ENCODE measurements around the gene ONECUT3. TPM values are rescaled to one million over a fixed set of nuclear protein-coding genes. Genes with fewer than 3 reads are reported as not detected.

The ONECUT3 gene
- total and polyA plus RNA-seq, 2 of the 4 experiments (the other 2 are of a cell fraction) = not detected

GRCh38 chr19:1790054-1790792 lies 36.9 kb downstream of the ONECUT3 start:
- Histone ChIP-seq H3K27me3 (ENCODE audit: control insufficient read depth, insufficient read depth, low read length) (peaks cover 17% of the 10 kb centered on the region; the same call in 1 of the 2 replicates), H2AK5ac (ENCODE audit: low read depth, low read length) (no peak overlapping the region), H3K9me1 (ENCODE audit: insufficient read depth, low read length) (no peaks in the 10 kb centered on the region), H3K4me2 (ENCODE audit: low read depth, low read length) (no peak overlapping the region), H3K36me3 (ENCODE audit: control insufficient read depth, insufficient read depth, low read length) (no peaks in the 10 kb centered on the region), H4K8ac (ENCODE audit: low read depth in 2 of 2, low read length in 2 of 2) (no peak overlapping the region), H3K4me3 (ENCODE audit: insufficient read depth, low read depth, low read length) (no peak overlapping the region), H3K23ac (ENCODE audit: low read depth, low read length) (no peak overlapping the region), H2AK9ac (replicated peaks; ENCODE audit: low read depth, low read length, poor library complexity) (no peak overlapping the region), H3K79me1 (ENCODE audit: low read depth in 1 of 2, low read length in 2 of 2) (no peaks in the 10 kb centered on the region), H4K91ac (ENCODE audit: insufficient read depth, low read depth, low read length) (no peak overlapping the region), H2AFZ (replicated peaks; ENCODE audit: low read length, poor library complexity) (no peak overlapping the region), H4K20me1 (ENCODE audit: insufficient read depth, low read length) (no peaks in the 10 kb centered on the region), H2BK5ac (ENCODE audit: low read depth, low read length, poor library complexity, severe bottlenecking) (no peak overlapping the region), H3K4me1 (ENCODE audit: control insufficient read depth, insufficient read depth, low read length) (no peaks in the 10 kb centered on the region), H3K14ac (replicated peaks; ENCODE audit: low read depth, low read length) (no peak overlapping the region), H3K9me3 (ENCODE audit: control insufficient read depth, insufficient read depth, low read length) (peaks cover 3% of the 10 kb centered on the region; the same call in 1 of the 2 replicates), H2BK15ac (ENCODE audit: low read depth, low read length) (no peak overlapping the region), H2BK120ac (ENCODE audit: low read depth, low read length) (no peak overlapping the region), H3K18ac (ENCODE audit: low read depth, low read length) (no peak overlapping the region), H4K5ac (ENCODE audit: low read depth, low read length) (no peak overlapping the region), H3K27ac (ENCODE audit: insufficient read depth, low read length) (no peak overlapping the region), H3K56ac (ENCODE audit: extremely low read depth, insufficient read depth, low read length) (no peak overlapping the region), H2BK20ac (ENCODE audit: low read depth, low read length) (no peak overlapping the region), H3K4ac (ENCODE audit: low read depth, low read length) (no peak overlapping the region), H3K9ac (ENCODE audit: low read depth, low read length) (no peak overlapping the region)
- TF ChIP-seq POLR2A (IDR thresholded peaks at IDR 0.05; ENCODE audit: low read depth, low read length) (no peak), USF2 (IDR thresholded peaks at IDR 0.05; ENCODE audit: low read depth, low read length) (no peak)
- no TSS peak for BruUV-seq (replicated peaks)
- no peak for DNase-seq
- dilution Hi-C loops (cut with HindIII; ENCODE audit: low sequenced_read_pairs, unreplicated experiment) = no loop called here
- WGBS, 2 experiments (ENCODE audit: extremely low coverage in 2 of 2, insufficient read length in 1 of 2) = no CpG with 5 or more reads among the region's 7 CpGs
- POLR2A ChIA-PET (ENCODE audit: unreplicated experiment) = no interaction called here
- CTCF ChIA-PET = no interaction called here
- in situ Hi-C loops (cut with MboI; ENCODE audit: low sequenced_read_pairs) = loop anchor here (25.0 kb wide), 1 partner anchor 253 kb away; no protein-coding TSS in a partner anchor
- intact Hi-C loops (cut with micrococcal nuclease) = loop anchor here (10.0 kb wide), 1 partner anchor 185 kb away; the partner anchor contains the start of gene UQCR11
- no peak for ATAC-seq (ENCODE audit: low read depth)
